SH-SY5Y (cell line): ENCODE data around the gene GPSM1.

Experiments used
- GATA2 ChIP-seq: IDR thresholded peaks from 2 replicates; pipeline ENCODE4 v1.6.1; 2011; ENCODE audit warnings: mild to moderate bottlenecking, low read depth, low read length
- GATA3 ChIP-seq: IDR thresholded peaks from 2 replicates; pipeline ENCODE4 v1.6.1; 2011; ENCODE audit warnings: low read depth, mild to moderate bottlenecking, low read length, moderate library complexity

Gene GPSM1

GRCh38 chr9:136305804-136306203 lies 21.5 kb upstream of the GPSM1 start:
- TF ChIP-seq GATA3, result no peak
- no peak; the same call in 1 of the 2 replicates for TF ChIP-seq GATA2

- TF ChIP-seq GATA2 (peak; percentile 73), GATA3 (no peak)
Observed at GRCh38 chr9:136306211-136307208, 20.8 kb upstream of the GPSM1 start.

DNA sequence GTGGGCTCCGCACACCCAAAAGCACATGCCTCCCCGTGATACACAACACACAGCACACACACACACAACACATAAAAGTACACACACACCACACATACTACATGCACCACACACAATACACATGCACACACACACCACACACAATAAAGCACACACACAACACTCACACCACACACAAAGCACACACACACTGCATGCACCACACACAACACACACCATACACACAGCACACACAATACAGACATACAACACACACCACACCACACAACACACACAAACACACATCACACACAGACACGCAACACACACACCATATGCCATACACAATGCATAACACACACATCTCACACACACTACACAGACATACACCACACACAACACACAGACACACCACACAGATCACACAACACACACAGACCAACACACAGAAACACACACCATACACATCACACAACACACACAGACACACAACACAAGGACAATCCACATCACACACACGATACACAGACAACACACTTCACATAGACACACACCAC lies 20.1 kb upstream of the GPSM1 start:
- TF ChIP-seq GATA2 (no peak), GATA3 (no peak)

GRCh38 chr9:136308006-136308701 lies 19.2 kb upstream of the GPSM1 start:
- TF ChIP-seq GATA2 (no peak), GATA3 (no peak)

DNA sequence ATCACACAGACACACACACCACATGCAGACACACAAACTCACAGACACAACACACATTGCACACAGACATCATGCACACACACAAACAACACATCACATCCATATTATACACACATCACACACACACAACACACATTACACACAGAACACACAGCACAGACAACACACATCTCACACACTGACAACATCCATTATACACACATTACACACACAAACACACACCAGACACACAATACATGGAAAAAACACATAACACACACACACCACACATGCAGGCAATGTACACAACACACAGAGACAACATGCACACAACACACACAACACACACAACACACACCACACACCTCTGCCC lies 18.7 kb upstream of the GPSM1 start:
- TF ChIP-seq GATA2 (no peak), GATA3 (no peak)

GRCh38 chr9:136309101-136309801 lies 18.1 kb upstream of the GPSM1 start:
- no peak for TF ChIP-seq GATA3
- no peak for TF ChIP-seq GATA2

- no peak for TF ChIP-seq GATA3
- no peak for TF ChIP-seq GATA2
Observed at GRCh38 chr9:136309806-136310220, 17.5 kb upstream of the GPSM1 start.

DNA sequence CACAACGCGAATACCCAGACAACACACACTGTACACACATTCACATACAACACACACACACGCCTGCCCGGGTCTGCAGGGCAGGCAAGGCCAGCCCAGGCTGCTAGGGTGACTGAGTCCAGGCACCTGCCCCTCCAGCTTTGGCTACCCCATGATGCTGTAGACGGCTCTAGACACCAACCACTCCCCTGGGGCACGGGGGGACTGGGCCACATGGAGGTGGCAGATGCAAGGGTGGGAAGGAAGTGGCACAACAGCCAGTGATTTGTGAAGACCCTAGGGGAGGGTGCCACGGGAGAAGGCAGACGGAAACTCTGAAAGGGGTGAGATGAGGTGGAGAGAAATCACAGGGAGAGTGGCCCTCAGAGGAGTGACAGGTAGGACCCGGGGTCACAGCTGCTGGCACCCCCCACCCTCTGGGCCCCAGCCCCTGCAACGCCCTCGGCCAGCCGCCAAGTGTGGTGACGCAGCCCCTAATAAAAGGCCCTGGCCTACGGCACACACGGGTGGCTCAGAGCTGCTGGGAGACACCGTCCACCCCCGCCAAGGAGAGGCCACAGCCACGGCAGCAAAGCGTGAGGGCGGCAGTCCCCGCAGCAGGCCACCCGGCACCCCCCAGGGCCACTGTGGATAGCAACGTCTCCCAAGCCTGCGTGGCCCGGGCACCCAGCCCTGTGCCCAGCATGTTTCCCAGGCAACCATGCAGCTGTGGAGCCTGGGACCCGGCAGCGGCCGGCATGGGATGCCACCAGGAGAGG lies 16.9 kb upstream of the GPSM1 start:
- TF ChIP-seq GATA3 (no peak), GATA2 (no peak)

- no peak for TF ChIP-seq GATA2
Observed at GRCh38 chr9:136311051-136312008, 16.0 kb upstream of the GPSM1 start.

GRCh38 chr9:136312009-136312375 lies 15.3 kb upstream of the GPSM1 start:
- TF ChIP-seq GATA2 (no peak), GATA3 (no peak)

DNA sequence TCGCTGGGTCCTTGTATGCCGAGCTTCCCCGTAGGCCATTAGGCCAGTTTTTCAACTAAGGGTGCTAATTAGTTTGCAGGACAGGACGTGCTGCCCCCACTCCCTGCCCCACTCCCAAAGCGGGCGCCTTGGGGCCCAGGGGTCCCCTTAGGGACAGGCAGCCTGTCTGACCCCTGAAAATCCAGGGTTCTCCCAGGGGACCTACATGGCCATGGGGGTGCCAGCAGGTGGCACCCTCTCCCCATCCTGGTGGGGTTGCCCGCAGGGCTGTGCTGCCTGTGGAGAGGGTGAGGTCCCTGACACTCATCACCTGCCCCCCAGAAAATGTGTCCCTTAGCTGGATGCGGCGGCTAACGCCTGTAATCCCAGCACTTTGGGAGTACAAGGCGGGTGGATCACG lies 14.9 kb upstream of the GPSM1 start:
- no peak for TF ChIP-seq GATA2
- TF ChIP-seq GATA3, result no peak
